Hepatocyte (in vitro differentiated cells): ENCODE measurements around the gene ALX4.

Source experiments
- EZH2 ChIP-seq: fragments of 200-600 bp; sonication (generic); IDR thresholded peaks from 2 replicates; pipeline ENCODE4 v1.6.1; 2016; ENCODE audit warnings: antibody characterized with exemption, mild to moderate bottlenecking, borderline replicate concordance
- TF ChIP-seq, protein P1 (sequence below): fragments of 200-600 bp; sonication (generic); IDR thresholded peaks from 2 replicates; pipeline ENCODE4 v1.5.1; 2016; ENCODE audit warnings: antibody characterized with exemption, mild to moderate bottlenecking; ENCODE audit not compliant: poor library complexity

DNA sequence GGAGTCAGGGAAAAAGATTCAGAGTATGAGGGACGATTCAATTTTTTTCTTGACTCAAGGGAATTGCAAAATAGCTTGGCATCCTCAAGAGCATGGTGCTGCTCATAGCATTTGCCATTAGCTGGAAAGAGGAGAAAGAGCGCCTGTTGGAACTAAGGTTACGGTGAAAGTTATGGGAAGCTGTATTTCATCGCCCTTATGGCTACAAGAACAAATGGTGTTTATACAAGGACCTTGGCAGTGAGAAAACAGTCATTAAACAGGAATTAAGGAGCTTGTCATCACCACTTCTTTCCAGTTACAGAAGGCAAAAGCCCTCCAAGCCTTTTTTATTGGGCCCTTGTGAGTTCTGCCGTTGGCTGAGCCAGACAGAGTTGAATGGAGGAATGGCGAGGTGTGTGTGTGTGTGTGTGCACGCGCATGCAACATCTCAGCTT, 74.2 kb downstream of the ALX4 start:
- TF ChIP-seq, protein P1, sequence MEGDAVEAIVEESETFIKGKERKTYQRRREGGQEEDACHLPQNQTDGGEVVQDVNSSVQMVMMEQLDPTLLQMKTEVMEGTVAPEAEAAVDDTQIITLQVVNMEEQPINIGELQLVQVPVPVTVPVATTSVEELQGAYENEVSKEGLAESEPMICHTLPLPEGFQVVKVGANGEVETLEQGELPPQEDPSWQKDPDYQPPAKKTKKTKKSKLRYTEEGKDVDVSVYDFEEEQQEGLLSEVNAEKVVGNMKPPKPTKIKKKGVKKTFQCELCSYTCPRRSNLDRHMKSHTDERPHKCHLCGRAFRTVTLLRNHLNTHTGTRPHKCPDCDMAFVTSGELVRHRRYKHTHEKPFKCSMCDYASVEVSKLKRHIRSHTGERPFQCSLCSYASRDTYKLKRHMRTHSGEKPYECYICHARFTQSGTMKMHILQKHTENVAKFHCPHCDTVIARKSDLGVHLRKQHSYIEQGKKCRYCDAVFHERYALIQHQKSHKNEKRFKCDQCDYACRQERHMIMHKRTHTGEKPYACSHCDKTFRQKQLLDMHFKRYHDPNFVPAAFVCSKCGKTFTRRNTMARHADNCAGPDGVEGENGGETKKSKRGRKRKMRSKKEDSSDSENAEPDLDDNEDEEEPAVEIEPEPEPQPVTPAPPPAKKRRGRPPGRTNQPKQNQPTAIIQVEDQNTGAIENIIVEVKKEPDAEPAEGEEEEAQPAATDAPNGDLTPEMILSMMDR, result no peak
- TF ChIP-seq EZH2, result no peak
